H9 (cell line): ENCODE measurements around the gene GTF3C1. TPM values are rescaled to one million over a fixed set of nuclear protein-coding genes. Genes with fewer than 3 reads are reported as not detected.

Source experiments
- DNase-seq: peaks from one replicate; pipeline ENCODE4 v3.0.0-alpha.2; 2017
- H2AFZ ChIP-seq: one replicate; pipeline ENCODE4 v1.6.1; 2013; ENCODE audit warnings: mild to moderate bottlenecking, low read length, control low read depth, moderate library complexity
- H2AK5ac ChIP-seq: 2 replicates; pipeline ENCODE4 v1.6.1; 2013; ENCODE audit warnings: low read length, control low read depth, mixed read lengths; ENCODE audit not compliant: insufficient read length
- H2BK120ac ChIP-seq: one replicate; pipeline ENCODE4 v1.6.1; 2013; ENCODE audit warnings: low read depth, mild to moderate bottlenecking, low read length, control low read depth, inconsistent platforms; ENCODE audit not compliant: poor library complexity, severe bottlenecking
- H2BK12ac ChIP-seq: 2 replicates; pipeline ENCODE4 v1.6.1; 2013; ENCODE audit warnings: low read length, control low read depth, mixed read lengths, low read depth; ENCODE audit not compliant: insufficient read length
- H2BK15ac ChIP-seq: 2 replicates; pipeline ENCODE4 v1.6.1; 2013; ENCODE audit warnings: low read depth, low read length, control low read depth
- H2BK20ac ChIP-seq: one replicate; pipeline ENCODE4 v1.6.1; 2013; ENCODE audit warnings: low read depth, mild to moderate bottlenecking, low read length, control low read depth, inconsistent platforms; ENCODE audit not compliant: poor library complexity, severe bottlenecking
- H2BK5ac ChIP-seq: 2 replicates; pipeline ENCODE4 v1.6.1; 2013; ENCODE audit warnings: low read length, control low read depth, mixed read lengths; ENCODE audit not compliant: insufficient read length
- H3K14ac ChIP-seq: 2 replicates; pipeline ENCODE4 v1.6.1; 2013; ENCODE audit warnings: low read length, control low read depth; ENCODE audit not compliant: insufficient read depth
- H3K18ac ChIP-seq: 2 replicates; pipeline ENCODE4 v1.6.1; 2013; ENCODE audit warnings: low read depth, mild to moderate bottlenecking, mixed read lengths, low read length, control low read depth; ENCODE audit not compliant: insufficient read length
- H3K23ac ChIP-seq: 2 replicates; pipeline ENCODE4 v1.6.1; 2013; ENCODE audit warnings: low read length, control low read depth, mixed read lengths, low read depth; ENCODE audit not compliant: insufficient read length
- H3K23me2 ChIP-seq: 2 replicates; pipeline ENCODE4 v1.6.1; 2013; ENCODE audit warnings: low read depth, mild to moderate bottlenecking, mixed read lengths, low read length, control low read depth; ENCODE audit not compliant: insufficient read length, poor library complexity, severe bottlenecking
- H3K27ac ChIP-seq: 2 replicates; pipeline ENCODE4 v1.5.1; 2013; ENCODE audit warnings: low read length, control low read depth, mixed read lengths, low read depth; ENCODE audit not compliant: insufficient read length
- H3K27me3 ChIP-seq: 2 replicates; pipeline ENCODE4 v1.6.1; 2013; ENCODE audit warnings: low read length, control low read depth, inconsistent platforms; ENCODE audit not compliant: insufficient read depth
- H3K4ac ChIP-seq: 2 replicates; pipeline ENCODE4 v1.6.1; 2013; ENCODE audit warnings: low read depth, mild to moderate bottlenecking, control low read depth, inconsistent platforms, low read length, moderate library complexity
- H3K4me1 ChIP-seq: 2 replicates; pipeline ENCODE4 v1.6.1; 2013; ENCODE audit warnings: low read length, control low read depth, inconsistent platforms; ENCODE audit not compliant: insufficient read depth
- H3K4me2 ChIP-seq: 2 replicates; pipeline ENCODE4 v1.6.1; 2013; ENCODE audit warnings: low read length, control low read depth, mixed read lengths; ENCODE audit not compliant: insufficient read length, insufficient read depth
- H3K56ac ChIP-seq: 2 replicates; pipeline ENCODE4 v1.6.1; 2013; ENCODE audit warnings: low read depth, mild to moderate bottlenecking, mixed read lengths, low read length, control low read depth; ENCODE audit not compliant: insufficient read length
- H3K79me1 ChIP-seq: 2 replicates; pipeline ENCODE4 v1.6.1; 2013; ENCODE audit warnings: low read depth, mild to moderate bottlenecking, moderate library complexity, low read length, control low read depth, inconsistent platforms; ENCODE audit not compliant: insufficient read depth, poor library complexity, severe bottlenecking
- H3K79me2 ChIP-seq: 2 replicates; pipeline ENCODE4 v1.6.1; 2013; ENCODE audit warnings: low read length, control low read depth, inconsistent platforms; ENCODE audit not compliant: insufficient read depth
- H3K9ac ChIP-seq: 2 replicates; pipeline ENCODE4 v1.6.1; 2013; ENCODE audit warnings: low read length, control low read depth, mixed read lengths; ENCODE audit not compliant: insufficient read length; ENCODE audit errors: extremely low read depth
- H3K9me3 ChIP-seq: one replicate; pipeline ENCODE4 v1.6.1; 2013; ENCODE audit warnings: low read depth, low read length, inconsistent platforms; ENCODE audit not compliant: control insufficient read depth
- H3T11ph ChIP-seq: one replicate; pipeline ENCODE4 v1.6.1; 2013; ENCODE audit warnings: mild to moderate bottlenecking, low read length, control low read depth, inconsistent platforms
- H4K20me1 ChIP-seq: one replicate; pipeline ENCODE4 v1.6.1; 2013; ENCODE audit not compliant: control insufficient read depth, insufficient read length, insufficient read depth
- H4K5ac ChIP-seq: 2 replicates; pipeline ENCODE4 v1.6.1; 2013; ENCODE audit warnings: low read depth, mild to moderate bottlenecking, mixed read lengths, low read length, control low read depth; ENCODE audit not compliant: insufficient read length
- H4K8ac ChIP-seq: replicated peaks from 2 replicates; pipeline ENCODE4 v1.6.1; 2013; ENCODE audit warnings: low read length, control low read depth, mixed read lengths, low read depth; ENCODE audit not compliant: insufficient read length
- H4K91ac ChIP-seq: 2 replicates; pipeline ENCODE4 v1.6.1; 2013; ENCODE audit warnings: low read depth, mild to moderate bottlenecking, moderate library complexity, mixed read lengths, low read length, control low read depth; ENCODE audit not compliant: insufficient read length
- H3K27ac Mint-ChIP-seq, 3 experiments: 2 replicates in 2 of 3; 3 replicates in 1 of 3; pipeline ENCODE4 v1.8.0; 2020 to 2021; ENCODE audit warnings: mixed read lengths in 3 of 3, mild to moderate bottlenecking in 1 of 3, moderate library complexity in 1 of 3
- H3K27me3 Mint-ChIP-seq: 2 replicates; pipeline ENCODE4 v1.8.0; 2021; ENCODE audit warnings: low read depth, mild to moderate bottlenecking, moderate library complexity, mixed read lengths
- H3K36me3 Mint-ChIP-seq, 3 experiments: 2 replicates in 2 of 3; 3 replicates in 1 of 3; pipeline ENCODE4 v1.8.0; 2020 to 2021; ENCODE audit warnings: low read depth in 3 of 3, mixed read lengths in 3 of 3; ENCODE audit not compliant: insufficient read depth in 1 of 3
- H3K4me1 Mint-ChIP-seq, 2 experiments: 2 replicates each; pipeline ENCODE4 v1.8.0; 2020; ENCODE audit warnings: mixed read lengths in 2 of 2
- H3K4me3 Mint-ChIP-seq, 2 experiments: 2 replicates in 1 of 2; 3 replicates in 1 of 2; pipeline ENCODE4 v1.8.0; 2020 to 2021; ENCODE audit warnings: mild to moderate bottlenecking in 2 of 2, mixed read lengths in 2 of 2, moderate library complexity in 1 of 2
- H3K9me3 Mint-ChIP-seq, 2 experiments: 2 replicates in 1 of 2; 3 replicates in 1 of 2; pipeline ENCODE4 v1.8.0; 2020; ENCODE audit warnings: mild to moderate bottlenecking in 2 of 2, mixed read lengths in 2 of 2, moderate library complexity in 1 of 2
- WGBS: extraction: QIAGEN DNeasy Blood & Tissue Kit; methylation state at CpG from one replicate; pipeline ENCODE4 v1.1.7; 2013; ENCODE audit warnings: missing lambda C conversion rate, low lambda C conversion rate, mixed read lengths; ENCODE audit not compliant: insufficient read length; ENCODE audit errors: extremely low coverage; 5-methylcytosine and 5-hydroxymethylcytosine counted together
- total RNA-seq: library from RNA; stranded (reverse); gene quantifications from 2 replicates; pipeline ENCODE4 v1.2.1, GENCODE V29; 2021
- TF ChIP-seq, protein P1 (sequence below): fragments of 200-600 bp; sonication (generic); conservative IDR thresholded peaks from 3 replicates; pipeline ENCODE4 v1.8.0; 2021; ENCODE audit warnings: antibody characterized with exemption, mild to moderate bottlenecking

GTF3C1 gene
- total RNA-seq, 1 experiment from 2014 or later, result 113 TPM

DNA sequence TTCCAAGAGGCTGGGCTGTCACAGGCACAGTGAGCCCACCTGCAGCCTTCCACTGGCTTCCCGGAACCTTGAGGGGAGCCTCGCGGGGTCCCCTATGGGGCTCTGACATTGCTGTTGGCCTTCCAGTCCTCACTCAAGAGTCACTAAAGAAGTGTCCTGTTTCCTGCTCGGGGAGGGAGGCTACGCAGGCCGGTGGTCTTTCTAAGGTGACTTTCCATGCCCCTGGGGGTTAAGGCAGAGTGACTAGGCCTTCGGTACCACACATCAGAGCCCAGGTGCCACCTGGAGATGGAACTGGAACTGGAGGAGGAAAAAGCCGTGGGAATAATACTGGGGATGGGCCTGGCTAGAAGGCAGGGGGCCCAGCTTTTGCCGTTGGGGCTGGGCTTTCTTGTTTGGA is 75.7 kb downstream of the GTF3C1 start:
- no peak for DNase-seq
- H4K20me1 ChIP-seq, result no peaks in the 10 kb centered on the region
- no peak overlapping the region for H3K23ac ChIP-seq
- H3K23me2 ChIP-seq, result no peaks in the 10 kb centered on the region
- no peak overlapping the region for H4K5ac ChIP-seq
- H2BK12ac ChIP-seq, result no peak overlapping the region
- no peak overlapping the region for H2BK15ac ChIP-seq
- no peaks in the 10 kb centered on the region for H3K79me1 ChIP-seq
- no peak overlapping the region for H4K91ac ChIP-seq
- H3K9ac ChIP-seq, result no peak overlapping the region
- H3K4ac ChIP-seq, result no peak overlapping the region
- H2AFZ ChIP-seq, result no peak overlapping the region
- TF ChIP-seq, protein P1, sequence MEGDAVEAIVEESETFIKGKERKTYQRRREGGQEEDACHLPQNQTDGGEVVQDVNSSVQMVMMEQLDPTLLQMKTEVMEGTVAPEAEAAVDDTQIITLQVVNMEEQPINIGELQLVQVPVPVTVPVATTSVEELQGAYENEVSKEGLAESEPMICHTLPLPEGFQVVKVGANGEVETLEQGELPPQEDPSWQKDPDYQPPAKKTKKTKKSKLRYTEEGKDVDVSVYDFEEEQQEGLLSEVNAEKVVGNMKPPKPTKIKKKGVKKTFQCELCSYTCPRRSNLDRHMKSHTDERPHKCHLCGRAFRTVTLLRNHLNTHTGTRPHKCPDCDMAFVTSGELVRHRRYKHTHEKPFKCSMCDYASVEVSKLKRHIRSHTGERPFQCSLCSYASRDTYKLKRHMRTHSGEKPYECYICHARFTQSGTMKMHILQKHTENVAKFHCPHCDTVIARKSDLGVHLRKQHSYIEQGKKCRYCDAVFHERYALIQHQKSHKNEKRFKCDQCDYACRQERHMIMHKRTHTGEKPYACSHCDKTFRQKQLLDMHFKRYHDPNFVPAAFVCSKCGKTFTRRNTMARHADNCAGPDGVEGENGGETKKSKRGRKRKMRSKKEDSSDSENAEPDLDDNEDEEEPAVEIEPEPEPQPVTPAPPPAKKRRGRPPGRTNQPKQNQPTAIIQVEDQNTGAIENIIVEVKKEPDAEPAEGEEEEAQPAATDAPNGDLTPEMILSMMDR, result no peak
- H2AK5ac ChIP-seq, result no peak overlapping the region
- H3K27me3 Mint-ChIP-seq, result no peaks in the 10 kb centered on the region; the same call in 1 of the 2 replicates
- H3K9me3 ChIP-seq, result no peaks in the 10 kb centered on the region
- peak overlapping the region in 1 of 3 experiments; percentile 61; a peak in 1 of 7 replicates for H3K27ac Mint-ChIP-seq
- WGBS, result no CpG with 5 or more reads among the region's 9 CpGs
- no peak overlapping the region for H2BK120ac ChIP-seq
- no peak overlapping the region for H3K4me3 Mint-ChIP-seq
- H3K18ac ChIP-seq, result no peak overlapping the region
- H3K4me1 Mint-ChIP-seq, result no peaks in the 10 kb centered on the region
- no peak overlapping the region for H2BK5ac ChIP-seq
- no peak overlapping the region for H2BK20ac ChIP-seq
- H3K56ac ChIP-seq, result no peak overlapping the region
- H3K36me3 Mint-ChIP-seq, result peaks cover 48 to 96% (median 93%) of the 10 kb centered on the region in 3 experiments
- no peaks in the 10 kb centered on the region for H3K79me2 ChIP-seq
- H3K9me3 Mint-ChIP-seq, result no peaks in the 10 kb centered on the region
- H3K14ac ChIP-seq, result no peak overlapping the region
- no peak overlapping the region for H3T11ph ChIP-seq
- no peak overlapping the region for H3K27ac ChIP-seq
- H3K27me3 ChIP-seq, result no peaks in the 10 kb centered on the region
- no peaks in the 10 kb centered on the region for H3K4me1 ChIP-seq
- no peak overlapping the region for H4K8ac ChIP-seq
- no peak overlapping the region for H3K4me2 ChIP-seq
